ENCODE results near the gene CLSTN1.

- TF ChIP-seq YY1 (IDR thresholded peaks at IDR 0.05; ENCODE audit: insufficient read depth, insufficient read length), result no peak
- TF ChIP-seq ZNF274 (IDR thresholded peaks at IDR 0.05; ENCODE audit: low read depth, low read length), result no peak
These were observed 29.5 kb upstream of the CLSTN1 start for GRCh38 chr1:9853249-9853595.
